ENCODE results near the gene PCDHB2.
"Not testable (repeated sequence)": the region's sequence is repeated elsewhere in the genome, so short reads cannot be mapped to it uniquely, and the experiment has no call there.

The PCDHB2 gene

DNA sequence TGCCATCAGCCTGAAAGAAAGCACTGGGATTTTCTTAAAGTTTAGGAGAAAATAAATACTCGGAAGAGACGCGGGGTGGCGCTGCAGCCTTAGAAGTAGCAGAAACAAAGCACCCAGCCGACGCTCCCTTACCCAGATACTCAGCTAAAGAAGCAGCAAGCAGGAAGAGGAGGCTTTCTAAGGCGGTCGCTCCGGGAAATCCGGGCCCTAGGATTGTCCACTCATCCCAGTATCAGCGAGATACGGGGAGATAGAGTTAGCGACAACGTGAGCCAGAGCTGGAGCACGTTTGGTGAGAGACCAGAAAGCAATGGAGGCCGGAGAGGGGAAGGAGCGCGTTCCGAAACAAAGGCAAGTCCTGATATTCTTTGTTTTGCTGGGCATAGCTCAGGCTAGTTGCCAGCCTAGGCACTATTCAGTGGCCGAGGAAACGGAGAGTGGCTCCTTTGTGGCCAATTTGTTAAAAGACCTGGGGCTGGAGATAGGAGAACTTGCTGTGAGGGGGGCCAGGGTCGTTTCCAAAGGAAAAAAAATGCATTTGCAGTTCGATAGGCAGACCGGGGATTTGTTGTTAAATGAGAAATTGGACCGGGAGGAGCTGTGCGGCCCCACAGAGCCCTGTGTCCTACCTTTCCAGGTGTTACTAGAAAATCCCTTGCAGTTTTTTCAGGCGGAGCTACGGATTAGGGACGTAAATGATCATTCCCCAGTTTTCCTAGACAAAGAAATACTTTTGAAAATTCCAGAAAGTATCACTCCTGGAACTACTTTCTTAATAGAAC is at the start of gene PCDHB2:
PCDHB2 (plus strand) TSS at position 135 of the 782 bp plus-strand sequence; CDS start at position 311, 176 bp downstream.
- no peak for DNase-seq (ENCODE audit: low read depth, low spot score)

DNA sequence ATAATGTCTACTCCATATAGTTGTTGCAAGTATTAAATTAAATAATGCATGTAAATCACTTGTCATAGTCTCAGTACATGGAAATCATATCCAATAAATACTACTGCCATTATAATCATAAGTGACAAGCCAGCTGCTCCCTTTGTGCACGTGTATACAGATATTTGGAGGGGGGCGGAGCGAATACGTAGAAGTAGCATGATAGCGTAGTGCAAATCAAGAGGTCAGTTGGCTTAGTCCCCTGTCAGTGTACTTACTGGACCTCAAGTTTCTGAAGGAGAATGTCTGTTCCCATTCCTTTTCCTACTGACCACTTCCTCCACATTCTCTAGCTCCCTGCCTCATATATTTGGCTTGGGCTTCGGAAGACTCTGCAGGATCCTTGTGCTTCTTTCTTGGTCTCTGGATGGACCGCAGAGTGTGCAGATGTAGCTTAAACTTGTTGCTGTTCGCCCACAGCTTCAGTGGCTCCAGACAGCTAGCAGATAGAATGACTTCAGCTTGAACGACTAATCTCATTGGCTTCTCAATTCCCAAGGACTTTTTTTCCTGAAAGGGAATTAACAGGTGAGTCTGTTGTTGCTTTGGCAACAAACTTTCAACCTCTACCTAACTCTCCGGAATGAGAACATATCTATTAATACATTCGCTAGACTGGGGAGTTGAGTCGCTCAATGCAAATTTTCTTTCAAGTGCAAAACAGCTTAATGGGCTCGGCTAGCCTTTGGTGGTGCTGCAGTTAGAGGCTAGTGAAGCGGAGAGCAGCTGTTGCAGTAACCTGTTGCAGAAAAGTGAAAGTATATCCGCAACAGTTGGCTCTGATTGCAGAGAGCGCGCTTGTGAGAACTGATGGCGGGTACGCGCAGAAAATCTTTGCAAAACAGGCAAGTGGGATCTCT is 43.5 kb upstream of the PCDHB2 start, which contains the start of gene PCDHB1:
PCDHB1 (plus strand) TSS at position 753 of the 899 bp plus-strand sequence; CDS start at position 850, 97 bp downstream.
- DNase-seq (ENCODE audit: low read depth, low spot score), result no peak

DNA sequence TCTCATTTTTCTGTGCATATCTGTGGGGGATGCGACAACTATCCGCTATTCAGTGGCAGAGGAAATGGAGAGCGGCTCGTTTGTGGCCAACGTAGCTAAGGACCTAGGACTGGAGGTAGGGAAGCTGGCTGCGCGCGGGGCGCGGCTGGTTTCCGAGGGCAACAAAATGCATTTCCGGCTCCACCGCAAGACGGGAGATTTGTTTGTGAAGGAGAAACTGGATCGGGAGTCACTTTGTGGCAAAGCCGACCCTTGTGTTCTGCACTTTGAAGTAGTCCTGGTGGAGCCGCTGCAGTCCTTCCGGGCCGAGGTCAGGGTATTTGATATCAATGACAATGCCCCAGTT is 42.9 kb upstream of the PCDHB2 start:
- no peak for DNase-seq (ENCODE audit: low read depth, low spot score)

GRCh38 chr5:141077826-141078225 is 16.6 kb upstream of the PCDHB2 start:
- DNase-seq (ENCODE audit: low read depth, low spot score), result no peak

DNA sequence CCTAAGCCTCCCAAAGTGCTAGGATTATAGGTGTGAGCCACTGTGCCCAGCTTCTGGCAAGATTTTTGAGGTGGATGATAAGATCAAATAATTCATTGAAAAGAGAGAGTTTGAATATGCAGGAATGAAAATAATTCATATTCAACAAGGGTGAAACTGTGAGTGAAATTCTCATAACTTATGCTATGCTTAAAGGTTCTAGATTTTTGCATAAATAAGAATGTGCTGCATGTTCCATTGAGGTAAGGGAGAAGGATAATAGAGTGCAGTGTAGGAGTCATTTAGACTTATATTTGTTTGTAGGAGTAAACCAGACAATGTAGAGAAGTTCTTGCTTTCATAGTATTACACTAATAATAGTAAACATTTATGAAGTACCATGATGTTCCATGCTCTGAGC is 12.2 kb upstream of the PCDHB2 start:
- DNase-seq (ENCODE audit: low read depth, low spot score), result no peak

GRCh38 chr5:141084487-141084989 is 9.9 kb upstream of the PCDHB2 start:
- no peak for DNase-seq (ENCODE audit: low read depth, low spot score)

DNA sequence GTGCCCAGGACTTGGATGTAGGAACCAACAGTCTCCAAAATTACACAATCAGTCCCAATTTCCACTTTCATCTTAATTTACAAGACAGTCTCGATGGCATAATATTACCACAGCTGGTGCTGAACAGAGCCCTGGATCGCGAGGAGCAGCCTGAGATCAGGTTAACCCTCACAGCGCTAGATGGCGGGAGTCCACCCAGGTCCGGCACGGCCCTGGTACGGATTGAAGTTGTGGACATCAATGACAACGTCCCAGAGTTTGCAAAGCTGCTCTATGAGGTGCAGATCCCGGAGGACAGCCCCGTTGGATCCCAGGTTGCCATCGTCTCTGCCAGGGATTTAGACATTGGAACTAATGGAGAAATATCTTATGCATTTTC is 837 bp downstream of the PCDHB2 start:
- no peak for DNase-seq (ENCODE audit: low read depth, low spot score)

- DNase-seq (ENCODE audit: low read depth, low spot score), result not testable (repeated sequence)
Measured at GRCh38 chr5:141096181-141096580, 1.8 kb downstream of the PCDHB2 start.

DNA sequence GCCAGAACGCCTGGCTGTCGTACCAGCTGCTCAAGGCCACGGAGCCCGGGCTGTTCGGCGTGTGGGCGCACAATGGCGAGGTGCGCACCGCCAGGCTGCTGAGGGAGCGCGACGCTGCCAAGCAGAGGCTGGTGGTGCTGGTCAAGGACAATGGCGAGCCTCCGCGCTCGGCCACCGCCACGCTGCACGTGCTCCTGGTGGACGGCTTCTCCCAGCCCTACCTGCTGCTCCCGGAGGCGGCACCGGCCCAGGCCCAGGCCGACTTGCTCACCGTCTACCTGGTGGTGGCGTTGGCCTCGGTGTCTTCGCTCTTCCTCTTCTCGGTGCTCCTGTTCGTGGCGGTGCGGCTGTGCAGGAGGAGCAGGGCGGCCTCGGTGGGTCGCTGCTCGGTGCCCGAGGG is 2.2 kb downstream of the PCDHB2 start:
- not testable (repeated sequence) for DNase-seq (ENCODE audit: low read depth, low spot score)

DNA sequence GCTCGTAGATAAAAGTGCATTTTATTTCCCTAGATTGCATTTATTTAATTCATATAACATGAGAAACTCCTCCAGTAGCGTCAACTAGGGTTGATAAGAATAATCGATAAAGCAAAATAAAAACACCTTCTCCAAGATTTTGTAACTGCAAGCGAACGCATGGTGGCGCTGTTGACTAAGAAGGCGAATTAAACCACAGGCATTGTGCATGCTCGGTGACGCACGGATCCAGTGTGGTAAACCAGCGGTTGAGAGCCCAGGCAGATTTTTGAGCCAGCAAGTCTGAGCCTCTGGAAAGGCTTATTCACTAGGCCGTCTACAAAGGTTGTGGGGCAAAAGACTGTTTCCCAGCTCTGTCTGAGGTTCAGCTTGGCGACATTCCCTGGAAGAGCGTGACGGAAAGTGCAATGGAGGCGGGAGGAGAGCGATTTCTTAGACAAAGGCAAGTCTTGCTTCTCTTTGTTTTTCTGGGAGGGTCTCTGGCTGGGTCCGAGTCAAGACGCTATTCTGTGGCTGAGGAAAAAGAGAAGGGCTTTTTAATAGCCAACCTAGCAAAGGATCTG is 5.9 kb downstream of the PCDHB2 start, which contains the start of gene PCDHB3:
PCDHB3 (plus strand) TSS at position 231 of the 563 bp plus-strand sequence; CDS start at position 408, 177 bp downstream.
- DNase-seq (ENCODE audit: low read depth, low spot score), result no peak

DNA sequence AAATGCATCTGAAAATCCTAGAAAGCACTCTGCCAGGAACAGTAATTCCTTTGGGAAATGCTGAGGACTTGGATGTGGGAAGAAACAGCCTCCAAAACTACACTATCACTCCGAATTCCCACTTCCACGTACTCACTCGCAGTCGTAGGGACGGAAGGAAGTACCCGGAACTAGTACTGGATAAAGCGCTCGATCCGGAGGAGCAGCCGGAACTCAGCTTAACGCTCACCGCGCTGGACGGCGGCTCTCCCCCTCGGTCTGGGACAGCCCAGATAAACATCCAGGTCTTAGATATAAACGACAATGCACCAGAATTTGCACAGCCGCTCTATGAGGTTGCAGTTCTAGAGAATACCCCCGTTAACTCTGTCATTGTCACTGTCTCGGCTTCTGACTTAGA is 6.6 kb downstream of the PCDHB2 start:
- no peak for DNase-seq (ENCODE audit: low read depth, low spot score)

- DNase-seq (ENCODE audit: low read depth, low spot score), result not testable (repeated sequence)
Measured at GRCh38 chr5:141102070-141102469, 7.7 kb downstream of the PCDHB2 start.

DNA sequence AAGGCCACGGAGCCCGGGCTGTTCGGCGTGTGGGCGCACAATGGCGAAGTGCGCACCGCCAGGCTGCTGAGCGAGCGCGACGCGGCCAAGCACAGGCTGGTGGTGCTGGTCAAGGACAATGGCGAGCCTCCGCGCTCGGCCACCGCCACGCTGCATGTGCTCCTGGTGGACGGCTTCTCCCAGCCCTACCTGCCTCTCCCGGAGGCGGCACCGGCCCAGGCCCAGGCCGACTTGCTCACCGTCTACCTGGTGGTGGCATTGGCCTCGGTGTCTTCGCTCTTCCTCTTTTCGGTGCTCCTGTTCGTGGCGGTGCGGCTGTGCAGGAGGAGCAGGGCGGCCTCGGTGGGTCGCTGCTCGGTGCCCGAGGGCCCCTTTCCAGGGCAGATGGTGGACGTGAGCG is 8.1 kb downstream of the PCDHB2 start:
- not testable (repeated sequence) for DNase-seq (ENCODE audit: low read depth, low spot score)

- no peak for DNase-seq (ENCODE audit: low read depth, low spot score)
Measured at GRCh38 chr5:141105350-141105749, 10.9 kb downstream of the PCDHB2 start.

DNA sequence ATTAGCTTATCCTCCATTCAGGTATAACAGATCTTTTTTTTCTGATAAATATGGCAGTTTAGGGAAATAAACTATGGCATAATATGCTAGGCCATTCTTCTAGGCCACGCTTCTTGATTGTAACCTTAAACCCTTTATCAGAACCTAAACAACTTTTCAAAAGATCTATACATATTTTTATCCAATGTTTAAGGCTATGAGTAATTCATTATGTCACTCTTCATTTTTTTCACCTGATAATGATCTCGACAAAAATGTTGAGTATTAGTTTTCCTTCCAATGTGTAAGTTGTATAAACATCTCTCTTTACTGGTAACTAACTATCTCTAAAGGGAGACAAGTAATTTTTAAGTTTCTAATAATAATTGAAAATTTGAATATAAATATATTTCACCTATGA is 24.8 kb downstream of the PCDHB2 start:
- no peak for DNase-seq (ENCODE audit: low read depth, low spot score)

DNA sequence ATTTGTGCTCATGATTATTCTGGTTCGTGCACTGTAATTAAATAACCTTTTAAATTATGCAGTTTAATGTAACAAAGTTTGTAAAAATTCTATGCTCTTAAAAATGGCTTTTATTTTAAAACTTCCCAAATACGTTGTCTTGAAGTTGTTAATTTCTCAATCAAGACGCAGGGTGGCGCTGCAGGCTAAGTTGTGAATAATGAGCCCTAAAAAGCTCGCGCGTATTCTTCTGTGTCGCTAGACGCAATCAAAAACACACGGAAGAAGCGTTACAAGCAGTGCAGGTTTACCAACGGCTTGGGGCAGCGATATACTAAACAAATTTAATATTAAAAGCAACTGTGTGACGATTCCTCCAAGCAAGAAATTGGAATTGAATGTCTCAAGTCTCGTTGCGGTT is 27.1 kb downstream of the PCDHB2 start, which contains the start of gene PCDHB4:
PCDHB4 (plus strand) TSS at position 256 of the 400 bp plus-strand sequence. CDS start 181 bp downstream, outside the sequence.
- DNase-seq (ENCODE audit: low read depth, low spot score), result no peak

DNA sequence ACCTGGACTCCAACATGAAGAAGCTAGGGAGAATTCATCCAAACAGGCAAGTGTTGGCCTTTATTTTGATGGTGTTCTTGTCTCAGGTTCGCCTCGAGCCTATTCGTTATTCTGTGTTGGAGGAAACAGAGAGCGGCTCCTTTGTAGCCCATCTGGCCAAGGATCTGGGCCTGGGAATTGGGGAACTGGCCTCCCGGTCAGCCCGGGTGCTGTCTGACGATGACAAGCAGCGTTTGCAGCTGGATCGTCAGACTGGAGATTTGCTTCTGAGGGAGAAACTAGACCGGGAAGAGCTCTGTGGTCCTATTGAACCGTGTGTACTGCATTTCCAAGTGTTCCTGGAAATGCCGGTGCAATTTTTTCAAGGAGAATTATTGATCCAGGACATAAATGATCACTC is 27.6 kb downstream of the PCDHB2 start:
- DNase-seq (ENCODE audit: low read depth, low spot score), result no peak

- DNase-seq (ENCODE audit: low read depth, low spot score), result not testable (repeated sequence)
Measured at GRCh38 chr5:141123396-141124135, 29.2 kb downstream of the PCDHB2 start.

- no peak for DNase-seq (ENCODE audit: low read depth, low spot score)
Measured at GRCh38 chr5:141127305-141127704, 32.9 kb downstream of the PCDHB2 start.

DNA sequence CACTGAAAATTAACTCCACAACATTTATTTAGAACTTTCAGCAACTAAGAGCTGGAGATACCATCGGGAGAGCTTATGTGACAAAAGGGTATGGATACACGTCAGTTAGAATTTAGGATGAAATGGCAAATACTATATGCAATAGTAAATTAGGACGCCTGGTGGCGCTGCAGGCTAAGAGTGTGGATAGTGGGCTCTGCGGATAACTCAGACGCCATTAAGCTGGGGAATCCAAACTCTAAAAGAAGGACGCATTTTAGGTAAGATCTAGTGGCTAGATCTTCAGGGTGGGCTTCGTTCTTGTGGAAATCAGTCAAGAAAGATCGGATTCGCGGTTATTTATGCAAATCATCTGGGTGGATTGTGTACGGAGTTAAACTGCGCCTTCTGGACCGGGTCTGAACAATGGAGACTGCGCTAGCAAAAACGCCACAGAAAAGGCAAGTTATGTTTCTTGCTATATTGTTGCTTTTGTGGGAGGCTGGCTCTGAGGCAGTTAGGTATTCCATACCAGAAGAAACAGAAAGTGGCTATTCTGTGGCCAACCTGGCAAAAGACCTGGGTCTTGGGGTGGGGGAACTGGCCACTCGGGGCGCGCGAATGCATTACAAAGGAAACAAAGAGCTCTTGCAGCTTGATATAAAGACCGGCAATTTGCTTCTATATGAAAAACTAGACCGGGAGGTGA is 40.8 kb downstream of the PCDHB2 start, which contains the start of gene PCDHB5:
PCDHB5 (plus strand) TSS at position 177 of the 688 bp plus-strand sequence; CDS start at position 406, 229 bp downstream.
- no peak for DNase-seq (ENCODE audit: low read depth, low spot score)
